Anterior cingulate cortex (tissue), 58 donors: Measurements from ENCODE around the gene COL13A1.
A peak's percentile ranks its signal among the peaks of the same experiment; 100 is the strongest.

Experiments
- DNase-seq, 58 donors: peaks; one replicate each; lab custom pipeline; 2025; lab: John Stamatoyannopoulos, UW

The COL13A1 gene

DNA sequence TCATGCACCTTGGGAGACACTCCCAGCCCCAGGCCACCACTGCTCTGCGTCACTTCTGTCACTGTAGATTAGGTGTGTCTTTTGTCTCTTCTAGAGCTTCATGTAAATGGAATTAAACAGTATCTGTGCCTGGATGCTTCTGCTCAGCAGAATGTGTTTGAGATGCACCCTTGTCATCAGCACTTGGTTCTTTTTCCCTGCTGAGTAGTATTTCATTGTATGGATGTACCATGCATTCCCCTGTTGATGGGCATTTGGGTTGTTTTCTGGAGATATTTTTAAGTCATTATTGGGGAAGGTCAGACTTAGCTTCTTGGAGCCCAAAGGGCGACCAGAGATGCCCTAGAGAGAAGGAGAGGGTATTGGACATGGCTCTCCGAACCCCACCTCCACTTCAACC lies 126.6 kb downstream of the COL13A1 start:
- no peak for DNase-seq

DNA sequence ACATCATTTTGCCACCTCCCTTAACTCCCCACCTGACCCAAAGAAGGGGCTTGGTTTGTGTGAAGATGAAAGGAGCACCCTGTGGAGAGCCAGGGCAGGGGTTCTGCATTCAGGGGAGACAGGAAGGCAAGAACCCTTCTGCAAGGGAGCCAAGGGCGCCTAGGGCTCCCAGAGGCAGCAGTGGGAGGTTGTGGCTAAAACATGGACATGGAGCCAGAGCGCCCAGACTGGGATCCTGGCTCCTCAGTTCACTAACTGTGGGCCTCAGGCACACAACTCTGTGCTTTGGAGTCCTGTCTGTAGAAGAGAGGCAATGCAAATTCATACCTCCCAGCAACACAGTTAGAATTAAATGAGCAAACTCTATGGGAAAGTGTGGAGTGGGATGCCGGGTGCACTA lies 127.9 kb downstream of the COL13A1 start:
- DNase-seq = no peak

DNA sequence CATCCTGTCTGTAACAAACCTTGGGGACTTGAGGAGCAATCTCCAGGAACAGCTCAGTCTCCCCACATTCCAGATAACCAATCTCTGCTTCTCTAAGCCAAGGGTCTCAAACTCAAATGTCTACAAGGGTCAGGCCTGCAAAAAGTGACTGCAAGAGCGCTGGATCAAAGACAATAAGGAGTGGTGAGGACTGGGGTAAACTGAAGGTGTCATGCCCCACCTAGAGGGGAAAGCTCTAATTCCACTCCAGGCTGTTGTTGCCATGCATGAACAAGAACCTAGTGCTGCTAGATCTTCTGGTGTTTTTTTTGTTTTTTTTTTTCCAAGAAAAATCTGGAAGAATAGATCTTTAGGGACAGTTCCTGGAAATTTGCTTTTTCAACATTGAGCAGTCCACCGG lies 133.1 kb downstream of the COL13A1 start:
- no peak for DNase-seq

DNA sequence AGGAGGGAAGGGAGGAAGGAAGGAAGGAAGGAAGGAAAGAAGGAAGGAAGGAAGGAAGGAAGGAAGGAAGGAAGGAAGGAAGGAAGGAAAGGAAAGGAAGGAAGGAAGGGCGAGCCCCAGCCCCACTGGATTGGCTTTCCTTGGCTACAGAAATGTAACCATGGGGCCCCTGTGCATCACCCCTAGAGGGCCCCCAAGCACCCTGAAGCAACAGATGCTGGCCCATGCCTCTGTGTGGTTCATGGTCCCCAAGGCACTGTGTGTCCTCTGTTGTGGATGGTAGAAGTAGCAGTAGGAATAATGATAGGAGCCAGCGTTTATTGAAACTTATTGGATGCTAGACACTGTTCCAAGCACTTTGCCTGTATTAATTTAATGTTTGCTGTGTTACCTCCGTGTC lies 134.4 kb downstream of the COL13A1 start:
- DNase-seq = peak in 4 of 58 donors; percentile 0 to 15 (median 6)

DNA sequence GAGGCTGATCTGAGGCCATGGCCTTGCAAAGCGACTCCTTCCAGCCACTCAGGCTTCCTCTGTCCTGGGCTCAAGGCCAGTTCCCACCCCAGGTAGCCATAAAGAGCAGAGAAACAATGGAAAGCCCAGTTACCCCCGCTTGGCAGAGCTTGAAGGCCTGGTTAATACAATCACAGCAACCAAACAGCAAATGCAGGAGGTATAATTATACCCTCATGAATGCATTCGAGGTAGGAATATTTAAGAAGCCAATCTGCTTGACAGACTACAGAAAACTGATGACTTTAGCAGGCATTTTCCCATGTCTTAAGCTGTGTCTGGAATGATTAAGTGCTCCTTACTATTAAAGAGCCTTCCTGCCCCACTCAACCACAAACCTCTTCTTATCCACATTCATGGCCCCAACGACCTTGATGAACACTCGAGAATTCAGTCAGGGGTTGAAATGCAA lies 136.9 kb downstream of the COL13A1 start:
- no peak for DNase-seq

DNA sequence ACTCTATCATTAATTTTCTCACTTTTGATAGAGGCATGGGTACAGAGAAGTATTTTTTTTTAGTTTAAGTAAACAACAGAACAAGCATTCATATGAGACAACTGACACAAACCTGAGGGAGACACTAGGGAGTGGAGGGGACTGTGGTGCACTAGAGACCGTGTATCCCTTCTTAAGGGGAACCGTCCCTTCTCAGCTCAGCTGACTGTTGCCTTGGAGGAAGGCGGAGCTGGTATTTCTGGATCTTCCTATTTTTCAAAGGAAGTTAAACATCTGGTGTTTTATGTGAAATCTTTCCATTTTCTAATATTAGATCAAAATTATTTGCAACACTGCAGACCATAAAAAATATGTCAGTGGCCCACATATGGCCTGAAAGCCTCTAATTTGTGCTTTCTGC lies 137.4 kb downstream of the COL13A1 start:
- no peak for DNase-seq

DNA sequence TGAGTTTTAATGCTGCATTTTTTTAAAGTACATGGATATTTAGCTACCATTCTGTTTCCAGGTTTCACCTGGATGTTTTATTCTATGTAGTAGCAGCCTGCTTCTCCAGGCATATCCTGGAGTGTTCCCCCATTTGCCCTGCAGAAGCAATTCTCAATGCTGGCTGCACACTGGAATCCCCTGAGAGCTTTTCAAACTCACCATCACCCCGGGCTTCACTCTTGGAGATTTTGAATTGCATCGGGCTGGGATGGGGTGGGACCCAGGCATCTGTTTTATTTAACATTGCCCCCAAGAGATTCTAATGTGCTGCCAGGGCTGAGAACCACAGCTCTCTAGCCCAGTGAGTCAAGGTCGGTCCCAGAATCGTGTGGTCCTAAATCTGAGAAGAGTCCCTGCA lies 137.8 kb downstream of the COL13A1 start:
- no peak for DNase-seq

DNA sequence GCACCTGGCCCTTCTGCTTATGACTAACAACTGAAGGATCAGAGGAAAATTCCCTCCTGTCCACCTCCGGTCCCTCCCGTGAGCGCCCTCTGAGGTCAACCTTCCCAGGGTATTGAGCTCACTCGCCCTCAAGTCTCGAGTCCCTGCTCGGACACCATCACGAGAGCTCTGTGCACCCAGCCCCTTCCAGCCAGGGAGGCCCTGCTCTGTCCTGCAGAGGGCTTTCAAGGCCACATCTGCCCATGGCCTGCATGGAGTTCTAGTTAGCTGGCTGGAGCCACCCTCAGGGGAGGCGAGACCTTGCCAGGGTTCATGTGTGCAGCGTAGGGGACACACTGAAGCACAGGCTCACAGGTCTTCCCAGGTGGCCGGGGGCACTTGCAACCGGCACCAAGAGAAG lies 140.0 kb downstream of the COL13A1 start:
- no peak for DNase-seq

DNA sequence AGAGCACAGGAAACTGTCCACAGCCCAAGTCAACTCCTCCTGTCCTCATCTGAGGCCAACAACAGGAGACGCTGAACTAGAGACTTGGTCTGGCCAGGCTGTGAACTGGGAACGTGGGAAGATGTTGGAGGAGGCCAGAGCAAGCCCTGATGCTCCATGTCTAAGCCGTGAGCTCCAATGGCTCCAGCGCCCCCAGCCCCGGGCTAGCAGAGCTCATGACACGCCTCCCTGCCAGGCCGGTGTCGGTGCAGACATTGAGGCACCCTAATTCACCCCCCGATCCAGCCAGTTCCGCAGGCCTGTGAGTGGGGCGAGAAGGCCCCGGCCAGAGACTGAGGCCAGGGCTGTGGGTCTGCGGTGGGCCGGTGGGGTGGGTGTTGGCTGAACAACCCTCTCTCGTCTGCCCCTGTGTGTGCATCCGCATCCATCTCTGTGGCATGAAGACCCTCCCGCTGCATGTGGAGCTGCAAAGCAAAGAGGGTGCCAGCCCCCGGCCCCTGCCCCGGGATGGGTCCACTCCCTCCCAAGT lies 141.7 kb downstream of the COL13A1 start:
- no peak for DNase-seq

DNA sequence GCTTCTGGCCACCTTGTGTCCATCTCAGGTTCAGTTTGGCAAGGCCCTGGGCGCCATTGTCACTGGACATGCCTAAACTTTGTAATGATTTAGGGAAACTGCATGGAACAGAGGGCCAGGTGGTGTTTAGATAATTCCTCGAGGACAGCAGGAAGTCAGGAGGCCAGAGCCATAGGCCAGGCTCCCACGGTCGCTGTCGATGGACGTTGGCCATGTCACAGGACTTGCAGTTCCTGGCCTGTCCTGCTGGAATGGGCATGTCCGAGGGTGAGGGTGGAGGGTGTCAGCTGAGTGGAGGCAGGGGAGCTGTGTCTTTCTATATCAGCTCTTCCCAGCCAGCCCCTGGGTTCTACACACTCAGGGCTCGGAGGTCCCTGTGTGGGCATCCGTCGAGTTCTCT lies 143.1 kb downstream of the COL13A1 start:
- DNase-seq = no peak

DNA sequence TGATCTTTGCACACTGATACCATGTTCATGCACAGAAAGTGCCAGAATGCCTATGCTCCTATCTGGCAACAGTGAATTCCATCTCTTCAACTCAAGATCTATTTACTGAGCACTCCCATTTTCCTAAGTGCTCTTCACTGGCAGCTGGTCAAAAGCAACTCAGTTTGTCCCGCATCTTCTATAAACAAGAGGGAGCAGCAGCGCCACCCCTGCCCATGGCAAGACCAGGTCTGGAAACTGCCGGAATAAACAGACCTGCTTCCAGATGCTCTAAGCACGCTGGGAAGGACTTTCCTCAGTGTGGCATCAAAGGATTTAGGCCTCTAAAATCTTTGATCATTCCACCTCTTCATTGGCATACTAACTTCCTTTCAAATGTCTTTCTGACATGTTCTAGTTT lies 146.6 kb downstream of the COL13A1 start:
- DNase-seq = no peak

DNA sequence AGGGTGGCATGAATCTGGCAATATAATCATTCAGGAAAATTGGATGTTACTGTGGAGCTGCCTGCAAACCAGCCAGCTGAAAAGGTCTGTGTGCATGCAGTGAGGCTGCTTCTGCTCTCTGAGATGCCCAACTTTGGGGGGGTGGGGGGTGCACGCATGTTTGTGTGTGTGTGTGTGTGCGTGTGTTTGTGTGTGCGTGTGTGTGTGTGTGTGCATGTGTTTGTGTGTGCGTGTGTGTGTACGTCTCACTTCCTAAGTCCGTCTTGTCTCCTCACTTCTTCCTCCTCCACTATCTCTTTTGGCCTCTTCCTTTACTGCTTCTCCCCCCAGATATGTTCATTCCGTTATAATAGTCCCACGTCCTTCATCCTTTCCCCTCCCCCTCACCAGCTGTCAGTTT lies 148.1 kb downstream of the COL13A1 start:
- no peak for DNase-seq

DNA sequence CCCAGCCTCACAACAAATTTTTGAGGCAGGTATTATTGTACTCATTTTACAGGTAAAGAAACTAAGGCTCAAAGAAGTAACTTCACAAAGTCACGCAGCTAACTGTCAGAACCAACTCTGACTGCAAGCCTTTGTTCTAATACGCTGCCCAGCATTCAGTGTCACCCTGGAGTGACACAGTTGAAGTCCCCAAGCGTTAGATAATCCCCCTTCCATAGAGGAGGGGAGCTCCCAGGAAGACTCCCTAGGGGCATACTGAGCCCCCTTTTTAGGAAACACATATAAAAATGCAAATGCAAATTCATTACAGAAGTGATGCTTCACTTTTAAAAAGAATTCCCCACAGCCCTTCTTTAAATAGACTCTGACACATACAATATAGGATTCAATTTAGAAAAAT lies 150.0 kb downstream of the COL13A1 start:
- no peak for DNase-seq

DNA sequence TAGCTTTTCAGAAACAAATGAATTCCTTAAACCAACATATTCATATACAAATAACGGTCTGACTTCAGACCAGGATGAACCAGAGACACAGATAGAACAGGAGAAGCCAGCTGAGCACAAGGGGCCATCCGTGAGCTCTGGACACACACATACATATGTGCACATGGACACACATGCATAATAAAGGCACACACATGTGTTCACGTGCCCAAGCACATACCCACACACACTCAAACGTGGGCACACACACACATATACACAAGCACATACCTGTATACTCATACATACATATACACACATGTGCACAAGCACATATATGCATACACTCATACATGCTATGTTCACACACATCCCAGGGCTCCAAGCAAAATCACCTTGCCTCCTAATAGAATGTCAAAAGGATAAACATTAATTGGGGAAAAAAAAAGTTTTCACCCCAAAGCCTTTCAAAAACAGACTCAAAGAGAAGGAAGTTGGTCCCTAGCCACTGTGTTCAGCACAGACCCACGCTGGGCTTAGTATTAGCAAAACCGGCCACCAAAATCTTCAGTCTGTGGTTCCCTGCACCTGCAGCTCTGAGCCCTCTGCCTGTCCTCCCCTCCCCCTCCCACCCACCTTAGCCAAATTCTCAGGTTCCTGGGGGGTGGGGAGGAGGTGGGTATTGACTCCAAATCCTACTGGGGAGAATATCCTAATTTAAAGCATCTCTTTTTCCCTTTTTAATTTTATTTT lies 150.5 kb downstream of the COL13A1 start:
- DNase-seq = no peak

DNA sequence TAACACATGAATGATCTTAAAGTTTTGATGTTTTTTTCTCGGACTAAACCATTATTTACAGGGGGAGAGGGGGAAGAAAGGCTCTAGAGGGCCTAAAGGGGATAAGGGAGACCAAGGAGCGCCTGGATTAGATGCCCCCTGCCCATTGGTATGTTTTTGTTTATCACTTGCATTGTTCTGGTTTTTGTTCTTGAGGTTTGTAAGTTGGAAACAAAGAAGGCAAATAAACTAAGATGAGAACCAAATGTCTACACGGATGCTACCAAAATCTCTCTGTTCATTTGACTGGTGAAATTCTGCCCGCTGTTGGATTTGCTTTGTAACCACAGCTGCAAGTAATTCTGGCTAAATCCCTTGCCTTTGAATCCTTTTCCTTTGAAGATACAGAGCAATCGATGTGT lies 151.1 kb downstream of the COL13A1 start:
- DNase-seq = no peak

DNA sequence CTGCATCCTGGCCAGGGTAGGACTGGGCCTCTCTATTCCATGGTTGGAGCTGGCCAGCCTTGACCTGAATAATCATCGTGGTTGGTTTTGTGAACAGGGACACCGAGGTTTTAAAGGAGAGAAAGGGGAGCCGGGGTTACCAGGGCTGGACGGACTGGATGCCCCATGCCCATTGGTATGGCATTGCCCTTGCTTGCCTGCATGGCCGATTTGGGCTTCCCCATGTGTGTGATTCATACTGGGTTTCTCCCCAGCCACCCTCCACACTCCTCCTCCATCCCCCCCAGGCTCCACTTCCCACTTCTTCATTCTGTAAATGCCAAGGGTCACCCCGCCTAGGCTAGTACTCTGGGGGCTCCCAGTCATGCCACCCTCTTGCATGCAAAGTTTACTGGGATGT lies 152.1 kb downstream of the COL13A1 start:
- DNase-seq = no peak

DNA sequence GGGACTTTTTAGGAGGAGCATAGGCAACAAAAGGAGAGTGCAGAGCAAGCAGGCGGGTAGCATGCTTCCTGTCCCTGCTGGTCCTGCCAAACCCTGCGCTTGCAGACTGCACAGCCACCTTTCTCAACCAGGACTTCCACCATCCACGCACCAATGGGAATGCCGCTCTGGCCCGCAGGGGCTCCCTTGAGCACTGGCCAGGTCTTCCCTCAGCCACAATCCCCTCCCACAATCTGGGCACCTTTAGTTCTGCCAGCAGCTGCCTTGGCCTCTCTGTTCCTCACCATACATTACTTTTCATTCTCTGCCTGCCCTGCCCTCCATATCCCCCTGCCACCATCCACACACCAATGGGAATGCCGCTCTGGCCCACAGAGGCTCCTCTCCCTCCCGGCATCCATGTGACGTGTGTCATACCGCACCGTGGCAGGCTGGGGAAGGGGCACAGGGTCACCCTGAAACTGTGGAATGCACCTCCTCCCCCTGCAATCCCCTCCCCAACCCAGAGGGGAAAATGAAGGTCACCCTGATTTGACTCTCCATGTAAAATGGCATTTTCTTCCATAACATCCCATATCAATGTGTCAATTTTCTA lies 153.6 kb downstream of the COL13A1 start:
- no peak for DNase-seq

DNA sequence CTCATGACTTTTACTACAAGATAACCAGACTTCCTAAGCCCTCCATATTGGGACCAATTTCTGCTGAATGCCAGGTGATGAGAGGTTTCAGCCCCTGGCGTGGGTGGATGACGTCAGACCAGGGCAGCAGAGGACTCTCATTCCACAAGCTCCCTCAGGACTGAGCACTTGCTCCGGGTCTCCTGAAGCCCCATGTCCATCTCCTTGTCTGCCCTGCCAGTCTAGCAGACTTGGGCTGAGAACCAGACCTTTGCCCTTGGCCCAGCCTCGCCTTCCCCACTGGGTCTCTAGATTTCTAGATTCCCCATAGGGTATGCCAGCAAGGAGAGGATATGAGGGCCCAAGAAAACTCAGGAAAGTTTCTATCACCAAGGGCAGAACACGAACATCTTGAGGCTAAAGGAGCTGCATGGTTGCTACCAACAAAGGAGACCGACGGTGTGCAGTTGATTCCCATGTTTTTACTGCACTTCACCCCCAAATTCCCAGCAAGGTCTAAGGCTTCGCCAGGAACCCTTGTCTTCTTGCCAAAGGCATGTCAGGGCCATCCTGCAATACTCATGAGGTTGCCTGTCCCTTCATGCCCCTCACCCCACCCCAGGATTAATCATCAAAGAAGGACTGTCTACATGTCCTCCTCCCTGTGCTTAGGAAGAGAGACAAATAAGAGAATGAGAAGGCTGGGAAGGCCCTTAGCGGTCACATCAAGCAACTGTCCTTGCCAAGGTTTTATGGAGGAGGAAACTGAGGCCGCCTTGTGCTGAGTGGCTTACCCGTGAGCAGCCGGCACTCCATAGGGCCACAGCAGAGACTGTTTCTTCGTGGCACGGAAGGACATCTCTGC lies 154.4 kb downstream of the COL13A1 start:
- no peak for DNase-seq

DNA sequence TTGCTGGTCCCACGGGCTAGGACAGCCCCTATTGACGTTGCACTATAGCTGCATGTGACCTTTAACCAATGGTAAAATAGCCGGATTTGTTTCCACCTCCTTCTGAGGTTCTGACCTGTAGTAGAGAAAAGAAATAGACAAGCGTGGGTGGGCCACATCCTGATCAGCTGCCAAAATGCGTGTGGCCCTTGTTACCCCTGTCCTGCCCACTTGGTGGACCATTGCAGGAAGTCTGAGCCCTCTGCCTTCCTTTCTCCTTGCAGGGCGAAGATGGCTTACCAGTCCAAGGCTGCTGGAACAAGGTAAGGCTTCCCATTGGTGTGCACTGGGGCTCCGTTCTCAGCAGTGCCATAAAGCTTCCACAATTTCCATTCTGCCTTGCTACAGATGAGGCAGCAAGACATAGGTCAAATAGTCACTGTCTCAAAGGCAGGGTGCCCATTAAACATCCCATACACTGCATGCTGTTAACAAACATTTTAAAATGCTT lies 155.1 kb downstream of the COL13A1 start:
- DNase-seq = no peak

DNA sequence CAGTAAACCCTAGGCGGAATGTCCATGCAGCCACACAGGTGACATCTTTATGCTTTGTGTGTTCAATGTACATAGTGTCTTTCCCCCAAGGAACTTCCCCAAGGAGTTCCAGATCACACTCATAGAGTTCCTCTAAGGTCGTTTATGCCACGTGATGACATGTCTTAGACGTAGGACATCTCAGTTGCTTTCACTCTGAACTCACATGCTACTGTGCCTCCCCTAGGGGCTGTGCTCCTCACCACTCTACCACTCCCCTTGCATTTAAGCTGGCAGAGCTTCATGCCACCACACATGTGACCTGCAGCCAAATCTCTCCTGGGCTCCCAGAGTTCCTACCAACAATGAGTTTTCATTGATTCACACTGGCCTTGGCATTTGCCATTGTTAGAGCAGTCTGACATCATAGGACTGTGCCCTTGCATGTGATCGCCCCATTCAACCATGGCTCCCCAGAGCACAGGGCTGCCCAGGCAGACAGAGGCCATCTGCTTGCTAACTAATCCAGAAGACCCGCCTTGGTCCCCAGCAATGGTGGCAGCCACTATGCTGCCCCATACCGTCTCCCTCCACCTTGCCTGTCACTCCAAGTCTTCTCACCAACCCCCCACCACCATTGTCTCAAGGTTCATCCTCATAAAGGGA lies 155.7 kb downstream of the COL13A1 start:
- peak in 2 of 58 donors; percentile 4 to 7 for DNase-seq
